Fibroblast of villous mesenchyme (primary cell): ENCODE results near the gene XPNPEP2. TPM values are rescaled to one million over a fixed set of nuclear protein-coding genes. Genes with fewer than 3 reads are reported as not detected.

Source experiments
- DNase-seq: peaks from one replicate; pipeline ENCODE4 v3.0.0-alpha.2; 2010; ENCODE audit warnings: low read depth
- H3K4me3 ChIP-seq: 2 replicates; pipeline ENCODE4 v1.5.1; 2011; ENCODE audit warnings: low read depth, mild to moderate bottlenecking, low read length
- total RNA-seq: library from RNA; depleted of rRNA; stranded (reverse); fragments of >200 nt; gene quantifications from 2 replicates; pipeline ENCODE4 v1.2.3, GENCODE V29; 2012
- TF ChIP-seq, protein P1 (sequence below): IDR thresholded peaks from 2 replicates; pipeline ENCODE4 v1.5.1; 2012; ENCODE audit warnings: low read depth, mild to moderate bottlenecking, low read length; ENCODE audit not compliant: insufficient read depth

The XPNPEP2 gene
- total RNA-seq, 1 donor, result not detected

GRCh38 chrX:129726307-129727111 lies 12.3 kb upstream of the XPNPEP2 start:
- no peak overlapping the region for H3K4me3 ChIP-seq
- TF ChIP-seq, protein P1, sequence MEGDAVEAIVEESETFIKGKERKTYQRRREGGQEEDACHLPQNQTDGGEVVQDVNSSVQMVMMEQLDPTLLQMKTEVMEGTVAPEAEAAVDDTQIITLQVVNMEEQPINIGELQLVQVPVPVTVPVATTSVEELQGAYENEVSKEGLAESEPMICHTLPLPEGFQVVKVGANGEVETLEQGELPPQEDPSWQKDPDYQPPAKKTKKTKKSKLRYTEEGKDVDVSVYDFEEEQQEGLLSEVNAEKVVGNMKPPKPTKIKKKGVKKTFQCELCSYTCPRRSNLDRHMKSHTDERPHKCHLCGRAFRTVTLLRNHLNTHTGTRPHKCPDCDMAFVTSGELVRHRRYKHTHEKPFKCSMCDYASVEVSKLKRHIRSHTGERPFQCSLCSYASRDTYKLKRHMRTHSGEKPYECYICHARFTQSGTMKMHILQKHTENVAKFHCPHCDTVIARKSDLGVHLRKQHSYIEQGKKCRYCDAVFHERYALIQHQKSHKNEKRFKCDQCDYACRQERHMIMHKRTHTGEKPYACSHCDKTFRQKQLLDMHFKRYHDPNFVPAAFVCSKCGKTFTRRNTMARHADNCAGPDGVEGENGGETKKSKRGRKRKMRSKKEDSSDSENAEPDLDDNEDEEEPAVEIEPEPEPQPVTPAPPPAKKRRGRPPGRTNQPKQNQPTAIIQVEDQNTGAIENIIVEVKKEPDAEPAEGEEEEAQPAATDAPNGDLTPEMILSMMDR, result peak; percentile 78
- DNase-seq, result peak; percentile 66

DNA sequence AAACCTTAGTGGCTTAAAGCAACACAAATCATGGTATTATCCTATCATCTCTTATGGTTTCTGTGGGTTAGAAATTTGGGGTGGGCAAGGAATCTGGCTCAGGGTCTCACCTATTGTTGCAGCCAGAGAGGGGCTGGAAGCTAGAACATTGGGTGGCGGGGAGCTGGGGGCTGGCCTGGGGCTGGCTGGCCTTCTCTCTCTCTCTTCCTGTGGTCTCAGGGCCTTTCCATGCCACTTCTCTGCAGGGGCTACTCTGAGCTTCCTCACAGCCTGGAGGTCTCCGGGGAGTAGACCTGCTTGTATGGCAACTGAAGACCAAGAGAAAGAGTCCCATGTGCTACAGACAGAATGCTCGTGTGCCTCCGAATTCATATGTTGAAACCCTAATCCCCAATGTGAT lies 10.7 kb upstream of the XPNPEP2 start:
- no peak for DNase-seq
- no peak overlapping the region for H3K4me3 ChIP-seq
- TF ChIP-seq, protein P1, result no peak

DNA sequence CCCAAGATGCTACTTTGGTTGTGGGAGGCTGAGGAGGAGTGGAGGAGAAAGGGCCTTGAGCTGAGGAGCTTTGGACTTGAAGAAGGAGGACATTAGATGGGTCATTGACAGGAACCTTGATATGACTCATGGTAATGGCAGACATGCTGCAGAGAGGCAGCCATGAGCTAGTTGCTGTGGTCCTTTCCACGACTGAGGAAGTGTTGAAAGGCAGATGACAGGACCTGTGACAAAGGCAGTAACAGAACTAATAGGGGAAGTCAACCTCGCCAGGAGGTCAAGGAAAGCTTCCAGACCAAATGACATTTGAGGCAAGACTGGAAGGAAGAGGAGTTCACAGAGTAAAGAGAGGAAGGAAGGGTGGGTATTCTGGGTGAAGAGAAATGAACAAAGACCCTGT lies 7.6 kb upstream of the XPNPEP2 start:
- no peak overlapping the region for H3K4me3 ChIP-seq
- TF ChIP-seq, protein P1, result no peak
- DNase-seq, result no peak

- DNase-seq, result no peak
- TF ChIP-seq, protein P1, result no peak
- H3K4me3 ChIP-seq, result no peak overlapping the region
These were observed 5.9 kb upstream of the XPNPEP2 start for GRCh38 chrX:129732857-129733256.

GRCh38 chrX:129733335-129733734 lies 5.4 kb upstream of the XPNPEP2 start:
- TF ChIP-seq, protein P1, result no peak
- H3K4me3 ChIP-seq, result no peak overlapping the region
- DNase-seq, result no peak

GRCh38 chrX:129736491-129736890 lies 2.3 kb upstream of the XPNPEP2 start:
- no peak overlapping the region for H3K4me3 ChIP-seq
- TF ChIP-seq, protein P1, result no peak
- DNase-seq, result no peak
